ENCODE data around the gene DNER. TPM values are rescaled to one million over a fixed set of nuclear protein-coding genes. Genes with fewer than 3 reads are reported as not detected.

DNER gene
- total RNA-seq, 1 donor = 0.72 TPM

DNA sequence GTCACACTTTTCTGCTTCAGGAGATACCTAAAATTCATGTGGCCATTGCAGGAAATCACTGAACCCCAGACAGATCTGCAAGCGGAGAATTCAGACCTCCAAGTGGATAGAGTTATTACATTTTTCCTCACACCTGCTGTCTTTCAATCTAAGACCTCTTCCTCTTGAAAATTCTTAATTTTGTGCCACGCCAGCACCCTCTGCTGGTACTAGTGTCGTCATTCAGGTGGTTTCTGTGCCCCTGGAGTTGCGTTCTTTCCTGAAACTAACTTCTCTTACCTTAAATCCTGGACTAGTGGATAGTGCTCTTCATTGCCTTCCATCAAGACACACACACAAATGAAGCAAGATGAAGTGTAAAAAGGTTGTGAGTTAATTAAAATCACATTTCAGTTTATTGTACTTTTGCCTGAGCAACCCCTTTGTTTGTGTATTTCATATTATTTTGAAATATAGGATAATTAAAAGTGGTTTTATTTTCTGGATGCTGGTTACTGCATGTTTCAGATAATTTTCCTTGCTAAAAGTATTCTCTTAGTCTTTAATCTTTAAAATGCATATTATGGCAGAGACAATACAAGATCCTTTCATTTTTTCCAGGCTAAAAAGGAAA lies 1.6 kb upstream of the DNER start:
- TF ChIP-seq, protein P1, sequence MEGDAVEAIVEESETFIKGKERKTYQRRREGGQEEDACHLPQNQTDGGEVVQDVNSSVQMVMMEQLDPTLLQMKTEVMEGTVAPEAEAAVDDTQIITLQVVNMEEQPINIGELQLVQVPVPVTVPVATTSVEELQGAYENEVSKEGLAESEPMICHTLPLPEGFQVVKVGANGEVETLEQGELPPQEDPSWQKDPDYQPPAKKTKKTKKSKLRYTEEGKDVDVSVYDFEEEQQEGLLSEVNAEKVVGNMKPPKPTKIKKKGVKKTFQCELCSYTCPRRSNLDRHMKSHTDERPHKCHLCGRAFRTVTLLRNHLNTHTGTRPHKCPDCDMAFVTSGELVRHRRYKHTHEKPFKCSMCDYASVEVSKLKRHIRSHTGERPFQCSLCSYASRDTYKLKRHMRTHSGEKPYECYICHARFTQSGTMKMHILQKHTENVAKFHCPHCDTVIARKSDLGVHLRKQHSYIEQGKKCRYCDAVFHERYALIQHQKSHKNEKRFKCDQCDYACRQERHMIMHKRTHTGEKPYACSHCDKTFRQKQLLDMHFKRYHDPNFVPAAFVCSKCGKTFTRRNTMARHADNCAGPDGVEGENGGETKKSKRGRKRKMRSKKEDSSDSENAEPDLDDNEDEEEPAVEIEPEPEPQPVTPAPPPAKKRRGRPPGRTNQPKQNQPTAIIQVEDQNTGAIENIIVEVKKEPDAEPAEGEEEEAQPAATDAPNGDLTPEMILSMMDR (IDR thresholded peaks at IDR 0.05; ENCODE audit: insufficient read depth, low read length) = peak; percentile 24
- H3K4me3 ChIP-seq (ENCODE audit: low read depth, low read length) = no peak overlapping the region
- peak; percentile 8 for DNase-seq (ENCODE audit: low read depth)

DNA sequence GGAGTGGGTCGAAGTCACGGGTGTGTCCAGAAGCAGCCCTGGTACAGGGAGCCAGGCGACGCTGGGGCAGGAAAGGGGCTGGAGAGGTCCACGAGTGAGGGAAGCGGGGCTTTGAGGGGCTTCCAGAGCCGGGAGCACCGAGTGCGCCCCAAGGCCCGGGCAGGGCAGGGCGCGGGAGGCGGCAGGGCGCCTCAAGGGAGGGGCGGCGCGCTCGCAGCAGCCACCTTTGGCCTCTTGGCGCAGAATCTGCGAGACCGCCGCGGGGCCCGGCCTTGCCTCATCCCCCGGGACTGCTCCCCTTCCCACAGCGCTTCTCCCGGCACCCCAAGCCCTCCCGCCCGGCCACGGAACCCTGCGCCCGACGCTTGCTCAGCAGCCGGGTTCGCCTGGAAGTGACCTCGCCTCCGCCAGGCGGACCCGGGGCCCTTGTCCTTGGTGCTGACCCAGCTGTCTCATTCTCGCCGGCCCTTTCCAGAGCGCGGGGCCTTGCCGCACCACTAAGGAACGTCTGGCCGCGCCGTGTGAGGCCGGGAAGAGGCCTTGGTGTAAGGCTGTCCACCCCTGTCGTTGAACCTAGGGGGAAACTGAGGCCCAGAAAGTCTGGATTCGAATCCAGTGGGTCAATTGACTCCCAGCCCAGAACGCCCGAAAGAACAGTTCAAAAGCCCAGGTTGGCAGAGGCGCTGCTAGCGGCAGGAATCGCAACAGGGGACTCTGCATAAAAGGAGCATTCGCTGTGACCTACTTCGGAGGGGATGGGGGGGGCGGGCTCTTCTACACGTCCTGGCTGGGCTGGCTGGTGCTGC lies 584 bp upstream of the DNER start:
- TF ChIP-seq, protein P1 (IDR thresholded peaks at IDR 0.05; ENCODE audit: insufficient read depth, low read length) = peak; percentile 20
- DNase-seq (ENCODE audit: low read depth) = peak; percentile 53
- H3K4me3 ChIP-seq (ENCODE audit: low read depth, low read length) = peak overlapping the region; percentile 55

DNA sequence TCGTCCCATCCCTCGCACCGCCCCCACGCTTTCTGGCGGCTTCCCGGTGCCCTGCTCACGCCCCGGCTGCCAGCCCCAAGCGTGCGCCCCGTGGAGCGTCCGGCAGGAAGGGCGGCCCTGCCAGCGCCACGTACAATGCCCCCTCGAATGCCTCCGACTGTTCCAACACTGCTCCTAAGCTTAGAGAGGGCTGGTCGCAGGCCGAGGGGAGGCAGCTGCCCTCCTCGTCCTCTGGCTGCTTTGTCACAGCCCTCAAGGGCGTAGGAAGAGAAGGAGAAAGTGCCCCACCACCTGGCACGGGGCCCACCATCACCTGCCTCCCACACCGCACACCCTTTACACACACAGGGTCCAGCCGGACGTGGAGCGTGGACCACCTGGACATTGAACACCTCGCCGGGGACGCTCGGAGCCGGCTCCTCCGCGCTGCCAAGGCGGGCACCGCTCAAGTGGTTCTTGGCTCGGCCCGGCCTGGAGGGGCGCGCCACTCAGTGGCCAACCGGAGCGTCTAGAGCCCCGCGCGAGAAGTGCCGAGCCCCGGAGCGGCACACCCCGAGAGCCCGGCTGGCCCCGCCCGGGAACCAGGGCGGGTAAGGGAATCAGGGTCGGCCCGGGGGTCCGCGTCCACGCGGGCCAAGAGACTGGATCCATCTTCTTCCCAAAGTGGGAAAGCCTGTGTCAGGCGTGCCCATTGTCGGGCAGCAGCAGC lies 830 bp downstream of the DNER start:
- DNase-seq (ENCODE audit: low read depth) = no peak
- TF ChIP-seq, protein P1 (IDR thresholded peaks at IDR 0.05; ENCODE audit: insufficient read depth, low read length) = no peak
- peak overlapping the region; percentile 7 for H3K4me3 ChIP-seq (ENCODE audit: low read depth, low read length)

DNA sequence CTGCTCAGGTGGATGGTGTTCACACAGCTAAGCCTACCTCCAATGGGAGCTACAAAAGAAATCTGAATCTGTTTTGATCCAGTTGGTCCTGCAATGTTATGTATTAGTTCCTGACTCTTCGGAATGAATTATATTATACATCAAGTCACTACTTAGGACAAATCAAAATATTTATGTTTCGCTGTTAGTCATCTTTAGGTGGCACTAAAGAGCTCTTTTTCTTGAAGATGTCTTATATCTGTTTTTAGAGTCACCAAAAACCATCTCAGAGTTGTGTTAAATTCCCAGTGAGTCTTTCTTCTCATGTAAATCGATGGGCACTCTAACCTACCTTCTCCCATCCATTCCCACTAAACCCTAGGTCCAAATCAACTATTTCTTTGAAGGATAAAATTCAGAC lies 2.2 kb downstream of the DNER start:
- peak; percentile 7 for DNase-seq (ENCODE audit: low read depth)
- TF ChIP-seq, protein P1 (IDR thresholded peaks at IDR 0.05; ENCODE audit: insufficient read depth, low read length) = no peak
- H3K4me3 ChIP-seq (ENCODE audit: low read depth, low read length) = no peak overlapping the region

DNA sequence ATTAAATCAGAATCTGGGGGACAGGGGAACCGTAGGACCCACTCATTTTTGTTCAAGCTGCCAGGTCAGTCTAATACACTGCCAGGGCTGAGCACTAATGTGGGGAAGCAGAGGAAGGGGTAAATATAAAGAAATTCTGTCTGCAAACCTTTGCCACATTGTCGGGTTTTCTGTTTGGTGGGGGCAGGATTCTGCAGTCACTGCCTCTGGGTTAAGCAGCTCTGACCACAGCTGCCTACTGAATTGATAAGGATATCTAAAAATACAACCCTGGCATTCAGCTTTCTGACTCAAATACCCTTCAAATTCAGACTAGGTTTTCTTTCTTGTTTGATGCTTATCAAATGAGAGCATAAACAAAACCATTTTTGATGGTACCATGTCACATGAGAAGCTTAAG lies 6.0 kb downstream of the DNER start:
- TF ChIP-seq, protein P1 (IDR thresholded peaks at IDR 0.05; ENCODE audit: insufficient read depth, low read length) = no peak
- no peak overlapping the region for H3K4me3 ChIP-seq (ENCODE audit: low read depth, low read length)

DNA sequence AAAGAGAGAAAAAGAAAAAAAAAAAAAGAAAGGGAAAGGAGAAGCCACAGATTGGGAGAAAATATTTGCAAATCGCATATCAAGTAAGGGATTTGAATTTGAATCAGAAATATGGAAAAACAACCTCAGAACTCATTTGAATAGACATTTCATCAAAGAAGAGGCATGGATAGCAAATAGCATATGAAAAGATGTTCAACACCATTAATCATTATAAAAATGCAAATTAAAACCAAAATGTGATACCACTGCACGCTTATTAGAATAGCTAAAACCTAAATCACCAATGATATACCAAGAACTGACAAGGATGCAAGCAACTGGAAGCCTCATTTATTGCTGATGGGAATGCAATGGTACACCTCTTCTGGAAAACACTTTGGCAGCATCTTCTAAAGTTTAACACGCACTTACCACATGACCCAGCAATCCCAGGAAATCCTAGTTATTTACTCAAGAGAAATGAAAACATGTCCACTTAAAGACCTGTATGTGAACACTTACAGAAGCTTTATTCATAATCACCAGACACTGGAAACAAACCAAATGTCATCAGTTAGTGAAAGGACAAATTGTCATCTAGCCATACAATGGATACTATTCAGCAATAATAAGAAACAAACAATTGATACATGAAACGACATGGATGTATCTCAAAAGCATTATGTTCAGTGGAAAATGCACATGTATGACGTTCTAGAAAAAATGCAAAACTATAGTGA lies 10.3 kb downstream of the DNER start:
- TF ChIP-seq, protein P1 (IDR thresholded peaks at IDR 0.05; ENCODE audit: insufficient read depth, low read length) = no peak
- no peak for DNase-seq (ENCODE audit: low read depth)
- H3K4me3 ChIP-seq (ENCODE audit: low read depth, low read length) = no peak overlapping the region

More for the DNA sequence above, 6.0 kb downstream of the DNER start:
- DNase-seq (ENCODE audit: low read depth) = no peak
